HG02642 (cell line): ENCODE data around the gene ATP11A.

Experiments used
- ATAC-seq: cut with Tn5 transposase; IDR thresholded peaks from one replicate; pipeline ENCODE4 v1.9.1; 2021; ENCODE audit warnings: mild to moderate bottlenecking; ENCODE audit not compliant: unreplicated experiment, poor library complexity

ATP11A gene

DNA sequence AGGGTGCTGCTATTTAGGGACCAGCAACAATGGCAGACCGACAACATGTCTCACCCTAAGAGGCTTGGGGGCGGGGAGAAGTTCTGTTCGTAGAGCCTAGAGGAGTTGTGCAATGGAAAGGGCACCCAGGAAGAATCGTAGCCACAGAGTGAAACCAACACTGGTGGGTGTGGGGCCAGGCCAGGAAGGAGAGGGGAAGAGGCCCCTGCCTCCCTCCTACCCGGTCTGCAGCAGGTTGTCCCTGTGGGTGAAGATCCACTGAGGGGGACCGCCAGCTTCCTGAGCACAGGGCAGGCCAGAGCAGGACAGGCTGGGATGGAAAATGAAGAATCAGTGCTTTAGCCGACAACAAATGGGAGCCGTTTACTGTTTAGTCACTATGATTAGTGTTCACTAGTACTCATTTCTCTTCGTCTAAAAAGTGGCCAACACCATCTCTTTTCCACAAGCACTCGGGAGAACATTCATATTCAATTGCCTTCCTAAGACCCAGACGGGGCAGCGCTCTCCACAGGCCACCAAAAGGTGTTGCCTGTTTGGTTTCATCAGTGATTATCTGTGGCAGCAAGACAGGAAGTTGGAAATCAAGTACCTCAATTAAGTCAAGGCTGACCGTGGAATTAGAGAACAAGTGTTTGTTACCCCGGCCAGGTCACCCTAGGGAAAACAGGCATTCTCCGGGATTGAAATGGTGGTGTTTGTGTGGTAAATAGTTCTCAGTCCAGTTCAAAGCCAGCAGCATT is 1.1 kb upstream of the ATP11A start:
- ATAC-seq = no peak

GRCh38 chr13:112690283-112690929 is 568 bp downstream of the ATP11A start:
- peak; percentile 40 for ATAC-seq

DNA sequence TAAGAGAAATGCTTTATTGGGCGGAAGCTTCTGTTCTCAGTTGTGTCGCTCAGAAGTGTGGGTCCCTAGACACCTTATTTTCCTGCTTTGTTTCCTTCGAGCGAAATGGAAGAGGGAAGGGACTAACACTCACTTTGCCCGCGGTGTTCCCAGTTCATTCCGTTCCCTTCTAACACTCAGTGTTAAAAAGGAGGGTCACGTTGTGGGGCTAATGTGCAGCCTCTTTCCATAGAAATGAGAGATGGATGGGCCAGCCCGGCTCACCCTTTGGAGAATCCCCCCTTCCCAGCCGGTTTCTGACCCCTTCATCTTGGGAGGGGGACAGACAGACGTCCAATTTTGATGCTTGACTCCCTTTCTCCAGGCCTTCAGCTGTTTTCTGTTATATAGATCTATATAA is 2.3 kb downstream of the ATP11A start:
- no peak for ATAC-seq

DNA sequence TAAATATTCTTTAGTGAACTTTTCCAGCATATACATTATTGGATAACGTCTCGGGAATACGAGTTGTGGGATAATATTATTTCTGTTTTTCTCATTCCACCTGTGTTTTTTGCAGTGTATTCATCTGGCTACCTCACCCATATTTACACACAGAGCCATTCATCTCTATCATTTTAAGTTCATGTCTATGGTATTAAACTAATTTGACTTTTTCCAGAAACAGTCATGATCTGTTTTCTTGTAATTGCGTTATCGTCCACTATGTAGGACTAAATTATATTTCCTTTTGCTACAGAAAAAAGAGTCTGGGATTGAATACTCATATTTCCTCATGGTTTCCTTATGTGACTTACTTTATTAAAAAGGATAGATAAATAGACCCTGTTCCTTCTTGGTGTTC is 2.7 kb downstream of the ATP11A start:
- ATAC-seq = no peak

- no peak for ATAC-seq
These were observed 4.1 kb downstream of the ATP11A start for GRCh38 chr13:112693831-112694497.

DNA sequence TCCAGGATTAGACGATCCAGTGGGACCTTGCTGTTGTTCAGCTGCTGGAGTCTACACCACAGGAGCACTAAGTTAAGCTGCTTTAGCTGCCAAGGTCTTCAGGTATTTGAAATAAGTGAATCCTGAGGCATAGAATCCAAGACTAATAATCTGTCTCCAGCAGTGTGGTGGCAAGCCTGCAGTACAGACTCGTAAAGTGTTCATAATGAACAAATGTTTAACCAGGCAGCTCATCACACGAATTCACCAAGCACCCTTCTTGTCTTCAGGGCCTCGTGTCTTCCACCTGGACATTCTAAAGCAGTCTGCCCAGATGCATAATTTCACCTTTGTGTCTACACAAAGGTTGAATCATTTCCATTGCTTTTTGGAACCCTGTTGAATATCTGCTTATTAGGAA is 5.3 kb downstream of the ATP11A start:
- no peak for ATAC-seq

DNA sequence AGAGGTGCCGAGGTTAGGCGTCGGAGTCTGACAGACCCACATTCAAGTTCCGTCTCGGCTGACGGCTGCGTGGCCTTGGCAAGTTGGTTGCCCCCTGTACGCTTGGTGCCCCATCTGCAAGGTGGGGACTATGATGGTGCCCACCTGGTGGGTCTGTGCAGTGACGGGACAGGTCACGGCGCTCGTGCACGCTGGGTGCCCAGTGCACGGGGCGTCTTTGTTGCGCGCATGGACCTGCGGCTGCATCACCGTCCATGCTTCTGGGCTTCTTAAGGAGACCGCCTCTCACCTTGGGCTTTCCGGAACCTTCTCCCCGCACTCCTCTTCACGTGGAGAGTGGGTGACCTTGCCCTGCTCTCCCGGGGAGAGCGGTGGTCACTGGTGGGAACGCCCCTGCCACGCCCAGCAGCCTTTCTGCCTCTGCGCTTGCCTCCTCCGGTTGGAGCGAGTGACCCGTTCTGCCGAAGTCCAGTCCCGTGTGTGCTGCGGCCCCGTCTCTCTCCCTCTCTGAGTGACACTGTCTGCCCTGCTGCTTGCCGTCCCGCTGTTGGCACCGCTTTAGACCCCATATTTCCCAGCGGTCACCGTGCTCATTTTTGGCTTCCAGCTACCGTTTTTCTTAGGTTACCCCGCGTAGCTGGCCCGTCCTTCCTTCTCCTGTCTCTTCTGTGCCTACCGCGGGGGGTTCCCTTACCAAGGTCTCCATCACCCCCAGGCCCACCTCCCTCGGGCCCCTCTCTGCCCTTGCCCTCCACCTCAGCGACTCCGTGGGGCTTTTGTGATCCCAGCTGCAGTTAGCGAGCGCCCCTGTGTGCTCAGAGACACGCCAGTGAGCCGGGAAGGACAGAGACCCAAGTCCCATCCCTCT is 6.4 kb downstream of the ATP11A start:
- no peak for ATAC-seq

DNA sequence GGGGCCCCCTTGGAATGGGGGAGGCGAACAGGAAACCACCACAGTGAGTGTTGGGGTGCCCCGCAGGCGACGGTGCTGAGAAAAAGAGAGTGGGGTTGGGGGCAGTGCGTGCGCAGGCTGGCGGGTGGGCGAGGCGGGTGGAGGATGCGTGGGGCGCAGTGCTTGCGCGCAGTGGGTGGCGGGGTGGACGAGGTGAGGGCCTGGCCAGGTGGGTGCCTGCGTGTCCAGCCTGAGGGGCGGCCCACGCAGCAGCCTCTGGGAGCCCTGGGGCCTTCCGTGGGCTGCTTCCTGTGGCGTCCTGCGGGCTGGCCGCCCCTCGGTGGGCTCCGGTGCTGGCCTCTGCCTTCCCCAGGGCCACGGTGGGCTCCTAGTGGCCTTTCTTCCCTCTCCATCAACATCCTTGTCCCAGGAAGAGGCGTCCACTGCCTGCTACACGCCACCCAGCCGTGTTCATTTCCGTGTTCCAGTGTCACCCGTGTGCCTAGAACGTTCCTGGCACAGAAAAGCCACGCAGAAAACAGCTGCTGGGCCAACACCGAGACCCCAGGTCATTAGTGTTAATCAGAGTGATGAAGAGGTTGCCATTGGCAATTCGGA is 7.1 kb downstream of the ATP11A start:
- no peak for ATAC-seq

GRCh38 chr13:112697756-112698655 is 8.2 kb downstream of the ATP11A start:
- ATAC-seq = no peak

- no peak for ATAC-seq
These were observed 9.6 kb downstream of the ATP11A start for GRCh38 chr13:112699322-112699918.

DNA sequence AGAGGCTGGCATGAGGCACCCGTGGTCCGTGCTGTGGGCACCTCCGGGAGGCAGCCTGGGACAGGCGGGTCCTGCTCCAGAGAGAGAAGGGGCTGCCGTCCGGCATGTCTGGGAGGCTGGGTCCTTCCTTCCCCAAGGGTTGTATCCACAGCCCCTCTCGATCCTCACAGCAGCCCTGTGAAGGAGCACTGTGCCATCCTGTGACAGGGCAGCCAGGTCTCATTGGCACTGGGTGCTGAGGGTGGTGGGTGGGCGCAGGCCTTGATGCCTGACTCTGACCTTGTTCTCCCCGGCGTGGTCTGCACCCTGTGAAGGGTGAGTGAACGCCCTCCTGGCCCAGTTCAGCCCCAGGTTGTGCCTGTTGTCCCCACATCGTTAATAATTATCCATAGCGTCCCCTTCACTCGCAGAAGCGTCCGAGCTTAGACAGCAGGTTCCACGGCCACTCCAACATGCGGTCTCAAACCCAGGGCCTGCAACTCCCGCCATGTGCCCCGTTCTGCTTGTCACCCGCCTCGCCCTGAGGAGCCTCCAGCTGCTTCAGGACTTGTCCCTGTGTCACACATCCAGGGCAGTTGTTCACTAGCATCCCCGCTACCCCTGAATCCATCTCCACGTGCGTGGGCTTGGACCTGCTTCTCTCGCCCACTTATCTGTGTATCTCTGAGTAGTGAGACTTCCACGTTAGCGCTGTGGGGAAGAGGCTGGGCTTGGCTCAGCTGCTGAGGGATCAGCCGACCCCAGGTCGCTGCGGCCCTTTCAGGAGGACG is 10.6 kb downstream of the ATP11A start:
- no peak for ATAC-seq

DNA sequence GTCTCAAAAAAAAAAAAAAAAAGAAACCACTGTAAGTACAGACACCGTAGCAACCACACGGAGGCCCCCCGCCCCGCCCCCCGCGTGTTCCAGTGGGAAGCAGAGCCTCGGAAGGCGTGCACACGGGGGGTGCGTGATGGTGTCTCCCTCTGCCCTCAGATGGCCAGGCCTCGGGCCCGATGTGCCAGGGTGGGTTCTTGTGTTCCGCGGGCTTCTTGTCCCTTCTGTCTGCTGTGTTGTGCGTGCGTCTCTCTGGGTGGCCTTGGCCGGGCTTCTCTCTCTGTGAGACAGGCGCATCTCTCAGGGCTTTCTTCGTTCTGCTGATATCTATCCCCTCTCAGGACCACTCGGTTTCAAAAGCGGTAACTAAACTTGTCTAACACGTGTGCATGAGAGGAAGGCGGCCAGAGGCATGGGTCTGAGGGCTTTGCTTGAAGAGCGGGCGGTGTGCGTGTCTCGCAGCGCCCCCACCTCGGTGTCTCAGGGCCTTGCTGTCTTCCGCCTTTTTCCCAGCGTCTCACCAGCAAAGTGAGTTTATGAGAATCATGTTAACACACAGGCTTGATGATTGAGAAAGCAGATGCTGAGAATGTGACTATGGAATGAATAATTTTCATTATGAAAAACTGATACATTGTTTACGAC is 12.6 kb downstream of the ATP11A start:
- no peak for ATAC-seq

- no peak for ATAC-seq
These were observed 13.1 kb downstream of the ATP11A start for GRCh38 chr13:112702986-112703379.

DNA sequence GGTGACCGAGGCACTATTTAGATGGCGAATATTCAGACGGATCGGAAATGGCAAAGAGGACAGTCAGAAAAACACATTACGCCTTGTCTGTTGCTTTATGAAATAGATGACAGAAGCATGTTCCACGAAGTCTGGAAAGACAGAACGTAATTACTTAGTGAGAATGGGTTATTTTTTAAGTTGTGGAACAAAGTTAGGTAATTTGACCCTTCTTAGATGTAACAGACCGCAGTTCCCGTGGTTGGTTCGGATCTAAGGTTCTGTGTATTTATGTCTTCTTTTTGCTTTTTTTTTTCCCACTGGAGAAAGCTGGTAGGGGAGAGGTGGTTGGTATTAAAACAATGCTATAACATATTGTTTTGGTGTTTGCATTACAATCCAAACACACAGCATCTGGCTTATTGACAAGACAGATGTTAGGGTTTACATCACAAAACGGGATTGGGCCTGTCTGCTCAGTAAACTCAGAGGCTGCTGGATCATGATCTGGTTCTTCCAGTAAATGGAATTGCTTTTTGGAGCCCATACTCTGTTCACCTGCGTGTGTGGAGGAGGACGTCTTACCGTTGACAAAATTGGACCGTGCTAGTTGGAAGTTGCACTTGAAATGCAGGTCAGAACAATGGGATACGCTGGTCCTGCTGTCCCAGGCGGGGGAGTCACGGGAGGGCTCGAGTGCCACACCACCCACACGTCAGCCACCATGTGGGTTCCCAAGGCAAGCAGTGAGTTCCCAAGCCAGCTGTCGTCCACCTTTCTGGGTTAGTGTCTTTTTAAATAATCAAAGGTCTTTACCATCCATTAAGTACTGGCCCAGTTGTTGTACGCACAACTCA is 13.8 kb downstream of the ATP11A start:
- ATAC-seq = no peak

- ATAC-seq = no peak
These were observed 14.7 kb downstream of the ATP11A start for GRCh38 chr13:112704308-112705145.

DNA sequence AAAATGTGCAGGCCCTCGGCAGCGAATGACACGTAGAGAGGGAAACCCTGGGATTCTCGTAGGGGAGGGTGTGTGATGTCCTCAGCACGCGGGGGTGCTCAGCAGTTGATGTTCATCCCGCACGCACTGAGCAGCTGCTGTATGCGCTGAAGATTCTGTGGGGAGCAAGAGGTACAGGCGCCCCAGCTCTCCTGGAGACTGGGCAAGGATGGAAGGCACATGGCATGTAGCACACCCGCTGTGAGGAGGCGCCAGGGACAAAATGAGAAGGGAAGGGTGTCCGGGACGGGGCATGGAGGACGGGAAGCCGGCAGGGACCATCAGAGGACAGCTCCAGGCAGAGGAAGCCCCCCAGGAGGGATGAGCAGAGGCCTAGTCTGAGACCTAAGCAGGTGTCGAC is 15.4 kb downstream of the ATP11A start:
- no peak for ATAC-seq
